ENCODE measurements around the gene CCL1.

The CCL1 gene, protein sequence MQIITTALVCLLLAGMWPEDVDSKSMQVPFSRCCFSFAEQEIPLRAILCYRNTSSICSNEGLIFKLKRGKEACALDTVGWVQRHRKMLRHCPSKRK

GRCh38 chr17:34363183-34363661, at the start of gene CCL1:
Gene CCL1 (minus strand): TSS chr17:34363233. CDS start chr17:34363161, 72 bp downstream.
- DNase-seq = no peak

DNA sequence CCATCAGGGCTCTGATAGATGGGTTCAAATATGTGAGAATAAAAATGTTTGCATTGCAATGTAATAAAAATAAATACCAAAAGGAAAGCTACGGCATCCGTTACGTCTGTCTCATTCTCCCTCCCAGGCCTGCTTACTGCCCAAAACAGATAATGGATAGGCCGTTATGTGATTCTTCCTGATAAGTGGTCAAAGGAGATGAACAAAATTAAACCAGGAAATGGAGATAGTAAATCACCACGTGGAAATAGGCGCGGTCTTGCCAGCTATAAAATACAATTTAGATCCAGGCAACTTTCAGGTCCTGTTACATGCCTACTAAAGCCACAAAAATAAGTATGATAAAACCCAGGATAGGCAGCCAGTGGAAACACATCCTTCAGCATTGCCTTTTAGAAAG, 49.5 kb upstream of the CCL1 start:
- peak; percentile 31 for DNase-seq

DNA sequence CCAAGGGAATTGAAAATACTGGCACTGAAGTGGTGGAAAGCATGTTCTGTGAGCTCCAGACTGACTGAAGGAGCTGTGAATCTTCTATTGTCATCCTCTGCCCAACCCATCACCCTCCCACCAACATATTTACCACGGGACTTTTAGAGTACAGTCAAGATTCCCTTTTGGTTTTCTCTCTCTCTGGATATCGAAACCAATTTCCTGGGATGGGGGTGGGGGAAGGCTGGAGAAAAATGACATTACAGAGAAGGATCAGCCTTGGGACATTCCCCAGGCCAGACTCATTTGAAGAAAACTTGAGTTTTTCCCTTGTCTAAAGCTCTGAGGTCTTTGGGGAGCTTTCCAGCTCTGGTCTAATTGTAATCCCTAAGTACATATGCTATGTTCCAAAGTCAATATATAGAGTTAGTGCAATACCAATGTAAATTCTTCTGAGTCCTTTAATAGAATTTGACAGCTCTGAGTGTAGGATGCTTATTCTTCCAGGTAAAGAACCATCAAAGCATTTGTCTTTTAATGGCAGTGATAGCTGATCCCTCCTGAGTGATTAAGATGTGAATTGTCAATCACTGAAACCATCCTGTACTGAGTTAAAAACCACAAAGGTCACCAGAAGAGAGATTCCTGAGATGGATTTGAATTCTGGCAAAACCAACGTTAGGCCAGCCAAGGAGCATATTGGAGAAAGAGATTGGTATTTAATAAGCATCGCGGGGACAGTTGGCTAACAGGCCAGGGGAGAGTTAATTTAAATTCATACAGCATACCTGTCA, 48.8 kb upstream of the CCL1 start:
- no peak for DNase-seq

GRCh38 chr17:34409352-34409751, 46.3 kb upstream of the CCL1 start:
- no peak for DNase-seq

- DNase-seq = no peak
Observed at GRCh38 chr17:34408439-34408838, 45.4 kb upstream of the CCL1 start.

- no peak for DNase-seq
Observed at GRCh38 chr17:34406226-34406625, 43.2 kb upstream of the CCL1 start.

DNA sequence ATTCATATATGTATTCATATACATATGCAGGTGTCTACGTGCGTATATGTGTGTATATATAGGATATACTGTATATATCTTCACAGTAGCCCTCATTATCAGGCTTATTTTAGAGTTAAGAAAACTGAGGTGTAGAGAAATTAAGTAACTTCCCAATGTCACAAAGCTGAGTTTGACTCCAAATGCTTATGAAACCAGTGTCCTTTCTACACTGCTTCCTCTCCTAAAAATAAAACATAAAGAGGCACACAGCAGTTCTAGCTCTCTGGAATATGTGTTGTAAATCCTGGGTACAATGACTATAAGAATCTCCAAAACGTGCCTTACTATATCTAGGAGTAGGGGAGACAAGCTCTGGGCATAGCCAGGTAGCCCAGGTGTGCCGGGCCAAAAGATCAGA, 40.0 kb upstream of the CCL1 start:
- DNase-seq = no peak

- DNase-seq = peak; percentile 93
Observed at GRCh38 chr17:34401165-34401564, 38.1 kb upstream of the CCL1 start.

- DNase-seq = no peak
Observed at GRCh38 chr17:34400301-34400931, 37.4 kb upstream of the CCL1 start.

DNA sequence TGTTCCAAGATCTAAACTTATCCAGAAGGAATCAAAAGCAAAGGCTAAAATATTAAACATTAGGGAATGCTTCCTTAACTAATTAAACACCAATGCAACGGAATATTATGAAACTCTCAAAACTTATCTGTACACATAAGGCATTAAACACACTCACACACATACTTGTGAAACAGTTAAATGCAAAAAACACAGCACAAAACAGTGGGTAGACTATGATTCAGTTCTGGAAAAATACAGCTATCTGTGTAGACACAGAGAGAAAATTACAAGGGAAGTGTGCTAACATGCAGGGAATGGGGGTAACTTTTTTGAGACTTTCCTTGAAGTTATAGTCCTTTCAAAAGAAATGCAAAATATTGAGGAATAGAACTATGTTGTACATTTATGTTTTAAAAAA, 36.7 kb upstream of the CCL1 start:
- DNase-seq = no peak

GRCh38 chr17:34398990-34399389, 36.0 kb upstream of the CCL1 start:
- DNase-seq = no peak

GRCh38 chr17:34397265-34397664, 34.2 kb upstream of the CCL1 start:
- DNase-seq = no peak

DNA sequence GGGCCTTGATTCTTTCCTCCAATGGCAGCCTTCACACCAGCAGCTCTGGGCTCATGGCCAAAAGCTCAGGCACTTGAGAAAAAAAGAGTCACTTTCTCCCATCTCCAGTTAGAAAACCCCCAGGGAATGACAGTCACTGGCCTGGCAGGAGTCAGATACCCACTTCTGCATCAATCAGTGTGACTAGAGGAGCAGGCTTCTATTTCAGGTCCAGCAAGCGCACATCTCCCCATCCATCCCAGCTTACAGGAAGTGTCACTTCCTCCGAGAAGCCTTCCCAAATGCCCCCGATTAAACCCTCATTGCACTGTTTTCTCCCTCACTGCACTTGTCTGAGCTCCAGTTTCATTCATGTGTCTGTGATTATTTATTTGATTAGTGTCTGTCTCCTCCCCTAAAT, 30.4 kb upstream of the CCL1 start:
- peak; percentile 86 for DNase-seq

DNA sequence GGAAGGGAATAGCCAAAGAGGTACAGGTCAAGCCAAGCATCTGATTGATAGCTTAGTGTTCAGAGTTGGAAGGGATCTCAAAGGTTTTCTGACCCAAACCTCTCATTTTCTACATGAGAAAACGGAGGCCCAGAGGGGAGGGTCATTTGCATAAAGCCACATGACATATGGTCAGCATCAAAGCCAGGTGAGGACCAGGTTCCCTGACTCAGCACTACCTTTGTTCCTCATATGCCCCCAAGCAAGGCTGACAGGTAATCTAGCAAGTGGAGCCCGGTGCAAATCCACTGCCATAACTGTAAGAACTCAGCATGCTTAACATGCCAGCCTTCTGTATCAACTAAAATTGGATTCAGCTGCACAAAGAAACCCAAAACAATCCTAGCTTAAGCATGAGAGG, 28.2 kb upstream of the CCL1 start:
- no peak for DNase-seq

DNA sequence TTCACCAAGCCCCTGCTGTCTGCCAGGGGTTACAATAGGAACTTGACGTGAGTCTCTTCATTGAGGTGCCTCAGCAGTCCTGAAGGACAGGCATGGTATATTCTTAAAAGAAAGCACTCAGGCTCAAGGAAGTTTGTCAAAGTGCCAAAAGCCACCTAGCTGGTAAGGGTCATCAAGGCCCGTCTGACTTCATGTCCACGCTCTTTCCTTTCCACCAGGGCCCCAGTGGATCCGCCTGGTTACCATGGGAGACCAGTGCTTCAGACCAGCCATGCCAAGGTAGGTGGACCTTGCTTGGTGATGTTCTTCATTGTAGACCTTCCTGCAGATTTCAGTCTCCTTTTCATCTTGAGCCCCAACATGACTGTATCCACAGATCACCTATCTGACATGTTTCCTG, 27.6 kb upstream of the CCL1 start:
- no peak for DNase-seq

- no peak for DNase-seq
Observed at GRCh38 chr17:34389126-34389750, 26.2 kb upstream of the CCL1 start.

DNA sequence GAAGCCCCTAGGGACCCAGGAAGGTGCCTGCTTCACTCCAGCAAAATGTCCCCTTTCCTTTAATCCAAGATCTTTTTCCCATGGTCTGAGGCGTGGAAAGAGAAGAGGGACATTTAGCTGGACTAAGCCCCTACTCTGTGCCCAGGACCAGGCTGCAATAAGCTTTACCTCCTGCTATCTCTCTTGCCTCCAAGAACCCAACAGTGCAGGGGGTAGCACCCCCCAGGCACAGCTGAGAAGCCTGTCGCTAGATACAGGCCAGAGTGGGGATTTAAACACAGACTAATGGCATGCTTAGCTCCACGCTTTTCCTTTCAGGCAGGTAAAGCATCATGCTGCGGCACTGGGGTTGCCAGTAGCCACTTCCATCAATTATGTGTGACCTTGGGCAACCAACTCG, 24.5 kb upstream of the CCL1 start:
- no peak for DNase-seq

DNA sequence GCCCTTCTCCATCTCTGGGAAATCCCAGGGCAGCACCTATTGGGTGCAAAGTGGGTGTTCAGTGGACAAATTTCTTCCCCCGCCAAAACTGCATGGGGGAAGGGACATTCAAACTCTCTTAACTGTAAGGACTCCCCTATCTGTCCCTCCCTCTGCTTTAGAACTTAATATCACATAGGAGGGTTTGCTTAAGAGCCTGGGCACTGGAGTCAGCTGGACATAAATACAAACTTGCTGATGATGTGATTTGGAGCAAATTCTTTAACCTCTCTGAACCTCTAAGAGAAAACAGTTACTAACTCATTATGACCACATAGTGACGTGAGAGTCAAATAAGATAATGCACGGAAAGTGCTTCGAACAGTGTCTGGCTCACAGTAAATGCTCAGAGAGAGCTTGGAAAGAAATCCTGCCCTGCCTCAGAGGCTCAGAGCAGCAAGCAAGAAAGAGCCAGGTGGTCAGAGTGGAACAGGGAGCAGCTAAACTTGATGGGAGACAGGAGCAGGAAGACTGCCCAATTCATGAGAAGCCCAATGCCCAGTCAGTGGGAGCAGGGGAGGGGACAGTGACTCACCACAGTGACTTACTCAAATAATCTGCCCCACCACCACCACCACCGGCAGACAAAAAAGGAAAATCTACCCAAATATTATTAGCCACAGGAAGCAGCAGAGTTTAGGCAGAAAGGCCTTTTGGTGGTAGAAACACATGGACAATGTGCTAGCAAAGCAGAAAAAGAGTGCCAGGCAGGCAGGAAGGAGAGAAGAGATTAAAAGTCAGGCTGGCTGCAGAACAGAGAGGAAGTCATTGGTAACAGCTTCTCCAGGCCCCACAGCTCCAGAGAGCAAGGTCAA, 23.9 kb upstream of the CCL1 start:
- DNase-seq = no peak

GRCh38 chr17:34386343-34386696, 23.3 kb upstream of the CCL1 start:
- no peak for DNase-seq

GRCh38 chr17:34384822-34385605, 22.0 kb upstream of the CCL1 start:
- DNase-seq = no peak

DNA sequence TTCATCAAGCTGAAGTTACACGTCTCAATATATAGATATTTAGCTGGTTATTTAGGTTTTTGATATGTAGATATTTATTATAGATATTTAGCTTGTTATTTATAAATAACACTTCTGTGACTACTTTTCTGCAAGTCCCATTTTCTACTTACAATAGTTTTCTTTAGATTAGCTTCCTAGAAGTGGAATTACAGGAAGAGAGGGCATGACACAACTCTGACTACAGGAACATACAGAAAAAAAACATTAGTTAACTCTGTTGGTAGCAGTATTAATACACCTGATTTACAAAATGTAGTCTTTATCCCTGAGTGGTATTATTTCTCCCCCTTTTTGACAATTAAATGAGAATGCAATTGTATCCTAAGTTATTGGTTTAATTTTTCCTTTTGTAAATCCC, 21.2 kb upstream of the CCL1 start:
- DNase-seq = no peak

GRCh38 chr17:34383216-34383615, 20.2 kb upstream of the CCL1 start:
- DNase-seq = no peak
